Kidney (tissue), 14 donors: ENCODE measurements around the gene KSR1. TPM values are rescaled to one million over a fixed set of nuclear protein-coding genes. Genes with fewer than 3 reads are reported as not detected.

Experiments used
- DNase-seq, 5 donors: peaks; one replicate each; pipeline ENCODE4 v3.0.0-alpha.2; 2013 to 2020
- FAIRE-seq: peaks from 2 replicates; lab custom pipeline; 2012; peaks lifted over from hg19 to GRCh38; lab: Jason Lieb, UNC
- H3K27ac ChIP-seq, 2 donors: one replicate each; pipeline ENCODE4 v1.7.0; 2013; ENCODE audit warnings: low read depth in 2 of 2, low read length in 2 of 2, inconsistent platforms in 1 of 2
- H3K27me3 ChIP-seq: one replicate; pipeline ENCODE4 v1.7.1; 2013; ENCODE audit warnings: low read length, inconsistent platforms; ENCODE audit not compliant: control insufficient read depth, insufficient read depth
- H3K36me3 ChIP-seq, 3 donors: one replicate each; pipeline versions ENCODE4 v1.7.0 to v1.7.1; 2013; ENCODE audit warnings: low read length in 3 of 3, control low read depth in 1 of 3, inconsistent platforms in 1 of 3; ENCODE audit not compliant: insufficient read depth in 3 of 3, control insufficient read depth in 2 of 3
- H3K4me1 ChIP-seq, 3 donors: one replicate each; pipeline versions ENCODE4 v1.7.0 to v1.7.1; 2013; ENCODE audit warnings: low read length in 3 of 3, inconsistent platforms in 1 of 3, low read depth in 1 of 3; ENCODE audit not compliant: control insufficient read depth in 2 of 3, insufficient read depth in 2 of 3
- H3K4me3 ChIP-seq, 3 donors: one replicate each; pipeline versions ENCODE4 v1.7.0 to v1.8.1; 2013; ENCODE audit warnings: low read length in 3 of 3, control low read depth in 1 of 3, inconsistent platforms in 1 of 3
- H3K9ac ChIP-seq, 3 donors: one replicate each; pipeline versions ENCODE4 v1.7.0 to v1.7.1; 2013; ENCODE audit warnings: low read length in 3 of 3, control low read depth in 1 of 3, inconsistent platforms in 1 of 3
- H3K9me3 ChIP-seq, 3 donors: one replicate each; pipeline versions ENCODE4 v1.7.0 to v1.7.1; 2013; ENCODE audit warnings: low read length in 3 of 3, control low read depth in 1 of 3, inconsistent platforms in 1 of 3; ENCODE audit not compliant: control insufficient read depth in 2 of 3, insufficient read depth in 1 of 3
- CTCF ChIP-seq: IDR thresholded peaks from 3 replicates; pipeline ENCODE4 v1.5.1; 2012; ENCODE audit warnings: mild to moderate bottlenecking, moderate library complexity, borderline replicate concordance; ENCODE audit not compliant: insufficient read depth; ENCODE audit errors: extremely low read depth
- intact Hi-C: fragments of 100-400 bp; cut with DNase I; formaldehyde crosslinking; loops from one replicate; pipeline ENCODE4 v1.11.1; 2022
- polyA plus RNA-seq: library from polyadenylated mRNA; stranded (reverse); fragments of 350-450 nt; fragmentation: Illumina TruSeq; extraction: RNeasy Lipid Tissue Mini Kit (QIAGEN cat#74804); gene quantifications from one replicate; pipeline ENCODE4 v1.2.3, GENCODE V29; 2014; ENCODE audit warnings: low read depth, low replicate concordance; ENCODE audit not compliant: insufficient read depth
- total RNA-seq: library from RNA; stranded (reverse); fragmentation: NEBNext Ultra II Directional; extraction: Animal tissue kit (Norgen Biotek cat#: 25700); gene quantifications from one replicate; pipeline ENCODE4 v1.2.1, GENCODE V29; 2021
- donor health status: control.
- donor health status: control.
- donor health status: control.
- donor health status: control.
- donor health status: control.
- donor health status: DM: yes; HTN: yes; CAD: no.
- donor health status: Normal renal cell carcinoma (clear cell type).

KSR1 gene
- total and polyA plus RNA-seq, 2 donors from 2014 or later: 11.7 to 97.3 TPM

- Histone ChIP-seq H3K4me1 (peaks cover 2 to 34% (median 23%) of the 10 kb centered on the region in 3 donors), H3K9me3 (no peaks in the 10 kb centered on the region), H3K9ac (no peak overlapping the region), H3K36me3 (no peaks in the 10 kb centered on the region), H3K27ac (no peak overlapping the region), H3K4me3 (no peak overlapping the region), H3K27me3 (no peaks in the 10 kb centered on the region)
- FAIRE-seq: no peak
- intact Hi-C loops: no loop called here
- no peak for TF ChIP-seq CTCF
- peak in 1 of 5 donors; percentile 93 for DNase-seq
These were observed 32.9 kb downstream of the KSR1 start for GRCh38 chr17:27489045-27489715.

DNA sequence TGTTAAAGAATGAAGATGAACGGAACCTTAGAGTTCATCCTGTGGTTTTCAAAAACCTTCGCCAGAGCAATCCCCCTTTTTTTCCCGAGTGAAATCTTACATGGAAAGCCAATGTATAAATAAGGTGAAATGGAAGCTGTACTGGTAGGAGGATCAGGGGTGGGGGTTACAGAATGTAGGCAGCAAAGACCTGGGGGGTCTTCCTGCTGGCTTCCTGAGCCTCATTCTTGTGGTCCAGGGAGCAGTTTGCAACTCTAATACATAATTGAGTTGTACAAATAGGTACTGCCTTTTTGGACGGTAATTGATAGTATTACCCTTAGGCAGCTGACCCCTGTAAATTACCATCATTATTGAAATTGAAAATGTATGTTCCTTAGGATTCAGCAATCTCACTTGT is 34.1 kb downstream of the KSR1 start:
- H3K27ac ChIP-seq: no peak overlapping the region
- intact Hi-C loops: no loop called here
- no peak overlapping the region for H3K9ac ChIP-seq
- H3K9me3 ChIP-seq: no peaks in the 10 kb centered on the region
- peaks cover 2 to 37% (median 30%) of the 10 kb centered on the region in 3 donors for H3K4me1 ChIP-seq
- H3K4me3 ChIP-seq: no peak overlapping the region
- no peaks in the 10 kb centered on the region for H3K36me3 ChIP-seq
- no peaks in the 10 kb centered on the region for H3K27me3 ChIP-seq
- no peak for FAIRE-seq
- TF ChIP-seq CTCF: no peak
- no peak for DNase-seq

DNA sequence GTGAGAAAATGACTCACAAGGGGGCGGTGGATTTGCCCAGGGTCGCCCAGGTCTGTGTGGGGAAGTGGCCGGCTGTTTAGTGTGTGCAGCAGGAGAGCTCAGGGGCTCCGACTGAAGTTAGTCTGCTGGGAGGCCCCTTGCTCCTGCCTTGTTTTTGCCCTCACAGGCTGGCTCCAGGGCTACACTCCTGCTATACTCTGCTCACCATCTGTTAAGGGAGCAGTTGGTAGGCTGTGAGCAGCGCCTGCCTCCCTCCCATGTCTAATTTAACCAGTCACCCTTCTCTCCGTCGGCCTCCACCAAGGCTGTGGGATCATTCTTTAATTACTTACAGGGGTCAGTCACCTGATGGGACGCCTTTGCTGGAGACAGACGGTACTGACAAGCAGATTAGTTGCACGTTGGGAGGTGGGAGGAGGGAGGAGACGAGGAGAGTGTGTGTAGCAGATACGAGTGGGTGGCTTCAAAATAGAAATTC is 35.5 kb downstream of the KSR1 start:
- Histone ChIP-seq H3K4me3 (no peak overlapping the region), H3K36me3 (no peaks in the 10 kb centered on the region), H3K9ac (peak overlapping the region in 1 of 3 donors; percentile 24), H3K4me1 (peaks cover 4 to 46% (median 40%) of the 10 kb centered on the region in 3 donors), H3K27me3 (no peaks in the 10 kb centered on the region), H3K27ac (peak overlapping the region; percentile 71 to 93), H3K9me3 (no peaks in the 10 kb centered on the region)
- peak in 4 of 5 donors; percentile 67 to 83 (median 70) for DNase-seq
- intact Hi-C loops: no loop called here
- FAIRE-seq: no peak
- no peak for TF ChIP-seq CTCF
